HG03457 (cell line): ENCODE results near the gene RAB11B.
A peak's percentile ranks its signal among the peaks of the same experiment; 100 is the strongest.
"Not testable (repeated sequence)": the region's sequence is repeated elsewhere in the genome, so short reads cannot be mapped to it uniquely, and the experiment has no call there.

Experiments used
- ATAC-seq: cut with Tn5 transposase; IDR thresholded peaks from one replicate; pipeline ENCODE4 v1.9.1; 2021; ENCODE audit warnings: moderate number of reproducible peaks; ENCODE audit not compliant: unreplicated experiment

Gene RAB11B

GRCh38 chr19:8425331-8425730 lies 35.2 kb downstream of the RAB11B start:
- ATAC-seq, result not testable (repeated sequence)

- no peak for ATAC-seq
Measured at GRCh38 chr19:8426283-8426682, 36.1 kb downstream of the RAB11B start.

DNA sequence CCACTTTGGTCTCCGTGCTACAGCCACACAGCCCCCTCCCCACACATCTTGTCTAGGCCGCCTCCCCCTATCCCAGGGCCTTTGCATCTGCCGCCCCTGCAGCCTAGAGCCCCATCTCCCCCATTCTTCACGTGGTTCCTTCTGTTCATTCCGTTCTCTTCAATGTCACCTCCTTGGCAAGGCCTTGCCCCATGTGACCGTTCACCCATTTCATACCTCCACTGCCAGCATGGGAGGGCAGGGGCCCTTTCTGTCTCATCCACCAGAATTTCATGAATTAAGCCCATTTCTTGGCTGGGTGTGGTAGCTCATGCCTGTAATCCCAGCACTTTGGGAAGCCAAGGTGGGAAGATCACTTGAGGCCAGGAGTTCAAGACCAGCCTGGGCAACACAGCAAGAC lies 38.9 kb downstream of the RAB11B start:
- no peak for ATAC-seq

DNA sequence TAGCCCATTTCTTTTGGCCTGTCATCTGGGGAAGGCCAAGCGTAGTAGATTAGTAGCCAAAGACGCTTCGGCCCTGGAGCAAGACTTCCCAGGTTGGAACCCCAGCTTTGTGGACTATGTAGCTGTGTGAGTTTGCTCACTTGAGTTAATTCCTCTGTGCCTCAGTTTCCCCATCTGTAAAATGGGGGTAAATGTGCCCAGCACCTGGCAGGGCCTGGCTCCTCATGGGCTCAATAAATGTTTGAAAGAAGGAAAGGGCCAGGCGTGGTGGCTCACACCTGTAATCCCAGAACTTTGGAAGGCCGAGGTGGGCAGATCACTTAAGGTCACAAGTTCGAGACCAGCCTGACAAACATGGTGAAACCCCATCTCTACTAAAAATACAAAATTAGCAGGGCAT lies 39.7 kb downstream of the RAB11B start:
- ATAC-seq, result no peak

- no peak for ATAC-seq
Measured at GRCh38 chr19:8430650-8431049, 40.5 kb downstream of the RAB11B start.

GRCh38 chr19:8438236-8438635 lies 48.1 kb downstream of the RAB11B start:
- ATAC-seq, result no peak

DNA sequence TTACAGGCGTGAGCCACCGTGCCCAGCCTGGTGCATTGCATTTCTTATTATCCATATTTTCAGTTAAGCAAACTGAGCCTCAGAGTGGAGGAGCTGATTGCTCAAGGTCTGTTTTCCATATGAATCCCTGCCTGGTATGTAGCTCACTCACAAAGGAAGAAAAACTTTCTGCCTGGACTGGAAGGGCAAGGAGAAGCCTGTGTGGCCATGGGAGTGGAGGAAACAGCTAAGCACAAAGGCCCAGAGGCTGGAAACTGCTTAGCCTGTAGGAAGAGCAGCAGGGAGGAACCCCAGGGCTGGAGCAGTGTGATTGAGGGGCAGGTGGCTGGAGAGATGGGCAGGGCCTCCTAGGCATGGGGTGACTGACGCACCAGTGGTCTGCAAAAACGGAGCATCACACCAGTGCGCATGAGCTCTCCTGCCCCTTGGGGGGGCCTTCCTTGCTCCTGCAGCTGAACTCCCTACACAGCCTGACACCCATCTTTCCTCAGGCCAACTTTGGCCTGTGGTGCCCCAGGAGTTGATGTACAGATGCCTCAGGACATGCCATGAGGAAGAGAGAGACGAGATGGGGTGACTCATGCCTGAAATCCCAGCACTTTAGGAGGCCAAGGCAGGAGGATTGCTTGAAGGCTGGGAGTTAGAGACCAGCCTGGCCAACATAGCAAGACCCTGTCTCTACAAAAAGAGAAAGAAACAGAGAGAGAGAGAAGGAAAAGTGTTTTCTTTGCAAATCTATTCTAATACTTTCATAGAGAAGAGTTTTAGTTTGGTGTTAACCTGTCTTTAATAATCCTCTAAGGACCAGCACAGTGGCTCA lies 51.8 kb downstream of the RAB11B start:
- no peak for ATAC-seq

GRCh38 chr19:8444140-8444676 lies 54.0 kb downstream of the RAB11B start:
- ATAC-seq, result not testable (repeated sequence)

GRCh38 chr19:8444677-8445487 lies 54.7 kb downstream of the RAB11B start, which contains the start of gene HNRNPM:
TSS of gene HNRNPM (plus strand) at chr19:8444975. CDS start at chr19:8444999, 24 bp downstream.
- peak; percentile 74 for ATAC-seq

- ATAC-seq, result no peak
Measured at GRCh38 chr19:8445488-8446001, 55.4 kb downstream of the RAB11B start.

DNA sequence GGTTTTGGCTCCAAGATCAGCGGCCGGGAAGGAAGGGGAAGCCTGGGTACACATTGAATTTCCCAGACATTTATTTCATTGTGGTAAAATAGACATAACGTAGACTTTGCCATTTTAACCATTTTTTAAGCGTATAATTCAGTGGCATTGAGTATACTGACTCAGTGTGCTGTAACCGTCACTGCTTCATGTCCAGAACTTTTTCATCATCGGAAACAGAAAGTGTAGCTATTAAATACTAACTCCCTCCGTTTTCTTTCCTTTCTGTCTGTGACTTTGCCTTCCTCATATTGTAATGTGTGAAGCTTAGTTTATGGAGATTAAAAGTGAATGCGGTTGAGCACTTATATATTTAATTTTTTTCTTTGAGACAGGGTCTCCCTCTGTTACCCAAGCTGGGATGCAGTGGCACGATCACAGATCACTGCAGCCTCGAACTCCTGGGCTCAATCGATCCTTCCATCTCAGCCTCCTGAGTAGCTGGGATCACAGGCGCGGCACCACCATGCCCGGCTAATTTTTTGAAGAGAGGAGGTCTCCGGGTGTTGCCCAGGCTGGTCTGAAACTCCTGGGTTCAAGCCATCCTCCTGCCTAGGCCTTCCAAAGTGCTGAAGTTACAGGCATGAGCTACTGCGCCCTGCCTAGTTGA lies 56.0 kb downstream of the RAB11B start:
- no peak for ATAC-seq

DNA sequence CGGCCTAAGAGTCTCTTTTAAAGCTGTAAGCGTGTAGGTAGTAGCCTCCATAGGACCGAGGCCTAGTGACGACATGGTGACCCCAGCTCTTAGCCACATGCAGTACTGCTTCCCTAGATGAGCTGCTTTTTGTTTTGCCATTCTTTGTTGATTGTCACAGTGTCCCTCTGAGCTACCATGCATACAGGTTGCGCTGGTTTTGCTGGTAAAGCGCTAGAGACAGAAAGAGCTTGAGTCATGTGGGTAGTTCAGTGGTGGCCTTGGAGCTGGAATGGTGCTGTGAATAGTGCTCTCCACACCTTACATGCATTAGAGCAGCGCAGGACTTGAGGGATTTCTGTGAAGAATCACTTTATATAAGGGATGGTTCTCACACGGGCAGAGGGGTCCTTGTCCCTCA lies 59.7 kb downstream of the RAB11B start:
- no peak for ATAC-seq

DNA sequence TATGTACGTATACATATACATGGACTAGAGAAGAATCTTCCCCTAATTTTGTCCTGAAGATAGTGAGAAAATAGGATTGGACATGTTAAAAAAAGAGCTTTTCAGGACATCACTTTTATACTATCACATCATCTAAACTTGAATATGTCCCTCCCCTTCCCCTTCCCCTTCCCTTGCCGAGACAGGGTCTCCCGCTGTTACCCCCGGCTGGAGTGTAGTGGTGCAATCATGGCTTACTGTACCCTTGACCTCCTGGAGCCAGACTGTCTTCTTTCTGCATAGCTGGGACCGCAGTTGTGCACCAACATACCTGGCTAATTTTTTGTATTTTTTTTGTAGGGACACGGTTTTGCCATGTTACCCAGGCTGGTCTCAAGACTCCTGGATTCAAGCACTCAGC lies 61.2 kb downstream of the RAB11B start:
- no peak for ATAC-seq

- ATAC-seq, result no peak
Measured at GRCh38 chr19:8451885-8452284, 61.7 kb downstream of the RAB11B start.

GRCh38 chr19:8452446-8453123 lies 62.4 kb downstream of the RAB11B start:
- ATAC-seq, result no peak

DNA sequence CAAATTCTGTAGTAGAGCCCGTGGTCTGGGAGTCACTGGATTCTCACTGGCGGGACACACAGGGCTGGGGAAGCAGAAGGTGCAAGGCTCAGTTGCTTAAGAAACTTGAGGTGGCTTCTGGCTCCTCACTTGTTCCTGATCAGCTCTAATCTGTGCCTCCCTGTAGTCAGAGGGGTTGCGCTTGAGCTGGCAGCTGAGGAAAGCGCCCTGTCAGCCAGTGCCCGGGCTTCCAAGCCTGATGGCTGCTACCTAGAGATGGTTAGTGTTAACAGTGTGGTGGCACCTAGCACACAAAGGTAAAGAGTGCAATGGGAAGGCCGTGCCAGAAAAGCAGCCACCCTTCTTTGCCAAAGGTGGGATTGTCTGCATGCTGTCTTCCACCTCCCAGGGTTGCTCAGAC lies 63.5 kb downstream of the RAB11B start:
- ATAC-seq, result no peak
